Activated T-cell treated with anti-CD3 and anti-CD28 coated beads, Interleukin-2, amount 50 U/mL, for 24 hours (primary cell): ENCODE results near the gene DEDD2.

Experiments
- DNase-seq: peaks from one replicate; pipeline ENCODE4 v3.0.0-alpha.2; 2020
- H3K27ac Mint-ChIP-seq: 2 replicates; pipeline ENCODE4 v1.8.0; 2020; ENCODE audit warnings: mild to moderate bottlenecking, mixed read lengths
- H3K27me3 Mint-ChIP-seq: 2 replicates; pipeline ENCODE4 v1.8.0; 2020; ENCODE audit warnings: mixed read lengths
- H3K36me3 Mint-ChIP-seq: 2 replicates; pipeline ENCODE4 v1.8.0; 2020; ENCODE audit warnings: low read depth, mixed read lengths
- H3K4me1 Mint-ChIP-seq: 2 replicates; pipeline ENCODE4 v1.8.0; 2020; ENCODE audit warnings: low read depth, mixed read lengths
- H3K4me3 Mint-ChIP-seq: 2 replicates; pipeline ENCODE4 v1.8.0; 2020; ENCODE audit warnings: mild to moderate bottlenecking, moderate library complexity, mixed read lengths
- H3K9me3 Mint-ChIP-seq: 2 replicates; pipeline ENCODE4 v1.8.0; 2020; ENCODE audit warnings: mixed read lengths

Gene DEDD2

GRCh38 chr19:42201489-42202289, 15.8 kb downstream of the DEDD2 start:
- no peaks in the 10 kb centered on the region for H3K27me3 Mint-ChIP-seq
- peak overlapping the region; percentile 96 for H3K27ac Mint-ChIP-seq
- peaks cover 86% of the 10 kb centered on the region for H3K4me1 Mint-ChIP-seq
- H3K4me3 Mint-ChIP-seq: peak overlapping the region; percentile 62
- H3K9me3 Mint-ChIP-seq: no peaks in the 10 kb centered on the region
- peak; percentile 51 for DNase-seq
- H3K36me3 Mint-ChIP-seq: peaks cover 94% of the 10 kb centered on the region

DNA sequence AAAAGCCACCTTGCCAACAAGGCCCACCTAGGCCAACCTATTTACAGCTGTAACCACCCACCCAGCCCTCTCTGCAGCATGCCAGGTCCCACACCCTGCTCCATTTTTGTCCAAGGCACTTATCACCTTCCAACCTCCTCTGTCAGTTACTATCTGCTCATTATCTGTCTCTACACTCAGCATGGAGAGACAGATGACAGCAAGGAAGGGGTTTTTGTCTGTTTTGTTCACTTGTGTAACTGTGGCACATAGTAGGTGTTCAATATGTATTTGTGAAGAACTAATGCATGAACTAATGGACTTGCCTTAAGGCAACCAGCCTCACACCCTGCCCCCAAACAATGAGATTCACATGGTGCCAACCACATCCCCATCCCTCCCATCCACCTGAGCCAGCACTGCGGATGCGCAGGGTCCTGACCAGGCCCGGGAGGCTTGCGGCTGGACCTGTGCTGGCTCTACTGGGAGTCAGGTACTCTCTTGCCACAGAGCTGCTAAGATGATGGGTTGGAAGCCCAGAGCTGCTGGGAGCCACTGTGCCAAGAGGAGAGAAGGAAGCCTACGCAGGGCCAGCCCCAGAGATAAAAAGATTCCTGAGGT, 17.3 kb downstream of the DEDD2 start:
- peak overlapping the region; percentile 96 for H3K27ac Mint-ChIP-seq
- H3K4me3 Mint-ChIP-seq: peak overlapping the region; percentile 74
- no peaks in the 10 kb centered on the region for H3K9me3 Mint-ChIP-seq
- no peak for DNase-seq
- H3K4me1 Mint-ChIP-seq: peaks cover 88% of the 10 kb centered on the region
- no peaks in the 10 kb centered on the region for H3K27me3 Mint-ChIP-seq
- H3K36me3 Mint-ChIP-seq: peaks cover 91% of the 10 kb centered on the region

DNA sequence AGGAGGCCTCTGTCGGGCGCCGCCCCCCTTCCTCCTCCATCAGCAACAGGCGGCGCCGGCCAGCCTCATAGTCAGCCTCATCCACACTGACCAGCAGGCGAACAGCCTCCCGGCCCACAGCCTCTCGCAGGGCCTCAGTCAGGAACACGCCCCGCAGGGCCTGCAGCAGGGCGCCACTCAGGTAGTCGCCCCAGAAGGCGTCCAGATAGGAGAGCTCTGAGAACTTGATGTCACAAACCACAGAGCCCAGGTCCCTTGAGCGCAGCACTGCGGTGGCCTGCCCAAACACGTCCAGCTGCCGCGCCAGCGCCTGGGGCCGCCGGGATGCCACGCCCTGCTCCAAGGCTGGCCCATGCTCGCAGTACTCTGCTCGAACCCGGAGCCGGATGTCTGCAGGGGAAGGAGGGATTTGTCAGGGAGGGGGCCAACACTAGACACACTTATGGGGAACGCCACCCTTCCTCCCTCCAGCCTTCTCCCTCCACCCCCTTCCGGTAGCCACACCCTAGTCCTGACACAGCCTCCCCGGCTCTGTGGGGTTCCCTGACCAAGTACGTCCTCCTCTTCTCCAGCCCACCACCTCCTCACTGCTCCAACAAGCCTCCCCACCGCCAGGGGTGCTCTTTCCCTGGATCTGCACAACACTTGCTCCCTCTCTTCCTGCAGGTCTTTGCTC, 17.9 kb downstream of the DEDD2 start:
- Mint-ChIP-seq H3K27me3 (no peaks in the 10 kb centered on the region), H3K4me1 (peaks cover 82% of the 10 kb centered on the region), H3K9me3 (no peaks in the 10 kb centered on the region), H3K27ac (peak overlapping the region; percentile 96), H3K36me3 (peaks cover 85% of the 10 kb centered on the region), H3K4me3 (peak overlapping the region; percentile 74)
- peak; percentile 64 for DNase-seq

- Mint-ChIP-seq H3K4me3 (peak overlapping the region; percentile 74), H3K36me3 (peaks cover 78% of the 10 kb centered on the region), H3K4me1 (peaks cover 77% of the 10 kb centered on the region), H3K27me3 (no peaks in the 10 kb centered on the region), H3K27ac (peak overlapping the region; percentile 96), H3K9me3 (no peaks in the 10 kb centered on the region)
- peak; percentile 68 for DNase-seq
These were observed 18.6 kb downstream of the DEDD2 start for GRCh38 chr19:42198676-42199439.

- Mint-ChIP-seq H3K4me3 (no peak overlapping the region), H3K27me3 (no peaks in the 10 kb centered on the region), H3K27ac (peak overlapping the region; percentile 50), H3K9me3 (peaks cover 4% of the 10 kb centered on the region), H3K36me3 (peaks cover 69% of the 10 kb centered on the region), H3K4me1 (peaks cover 68% of the 10 kb centered on the region)
- DNase-seq: no peak
These were observed 20.1 kb downstream of the DEDD2 start for GRCh38 chr19:42197375-42197817.

- Mint-ChIP-seq H3K27me3 (no peaks in the 10 kb centered on the region), H3K27ac (no peak overlapping the region), H3K4me3 (no peak overlapping the region), H3K4me1 (peaks cover 68% of the 10 kb centered on the region), H3K9me3 (peaks cover 4% of the 10 kb centered on the region), H3K36me3 (peaks cover 58% of the 10 kb centered on the region)
- DNase-seq: no peak
These were observed 21.2 kb downstream of the DEDD2 start for GRCh38 chr19:42196011-42197001.

GRCh38 chr19:42193706-42194105, 23.8 kb downstream of the DEDD2 start:
- H3K9me3 Mint-ChIP-seq: peaks cover 4% of the 10 kb centered on the region
- peaks cover 50% of the 10 kb centered on the region for H3K4me1 Mint-ChIP-seq
- DNase-seq: no peak
- H3K36me3 Mint-ChIP-seq: peaks cover 33% of the 10 kb centered on the region
- H3K27me3 Mint-ChIP-seq: no peaks in the 10 kb centered on the region
- no peak overlapping the region for H3K4me3 Mint-ChIP-seq
- H3K27ac Mint-ChIP-seq: no peak overlapping the region

DNA sequence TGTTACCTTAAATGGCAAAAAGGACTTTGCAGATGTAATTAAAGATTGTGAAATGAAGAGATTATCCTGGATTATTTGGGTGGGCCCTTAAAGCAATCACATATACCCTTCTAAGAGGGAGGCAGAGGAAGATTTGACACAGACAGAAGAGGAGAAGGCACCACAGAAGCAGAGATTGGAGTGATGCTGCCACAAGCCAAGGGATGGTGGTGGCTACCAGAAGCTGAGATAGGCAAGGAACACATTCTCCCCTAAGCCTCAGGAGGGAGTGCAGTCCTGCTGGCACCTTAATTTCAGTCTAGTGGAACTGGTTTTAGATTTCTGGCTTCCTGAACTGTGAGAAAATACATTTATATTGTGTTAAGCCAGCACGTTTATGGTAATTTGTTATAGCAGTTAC, 24.2 kb downstream of the DEDD2 start:
- DNase-seq: no peak
- Mint-ChIP-seq H3K9me3 (peaks cover 4% of the 10 kb centered on the region), H3K27ac (no peak overlapping the region), H3K27me3 (no peaks in the 10 kb centered on the region), H3K36me3 (peaks cover 30% of the 10 kb centered on the region), H3K4me3 (no peak overlapping the region), H3K4me1 (peaks cover 47% of the 10 kb centered on the region)

DNA sequence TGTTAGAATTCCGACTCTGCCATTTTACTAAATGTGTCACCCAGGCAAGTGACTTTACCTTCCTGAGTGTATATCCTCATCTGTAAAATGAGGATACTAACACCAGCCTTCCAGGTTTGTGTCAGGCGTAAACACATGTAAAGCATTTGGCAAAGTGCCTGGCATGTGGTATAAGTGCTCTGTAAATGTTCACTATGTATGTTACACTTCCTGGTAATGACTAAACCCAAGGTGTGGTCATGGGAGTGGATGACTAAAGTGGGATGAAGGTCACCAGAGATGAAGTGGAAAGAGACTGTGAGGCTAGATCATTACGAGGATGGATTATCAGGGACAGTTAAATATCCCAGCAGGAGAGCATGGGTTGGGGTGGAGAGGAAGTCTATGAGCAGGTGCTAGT, 25.6 kb downstream of the DEDD2 start:
- Mint-ChIP-seq H3K4me1 (peaks cover 43% of the 10 kb centered on the region), H3K4me3 (no peak overlapping the region), H3K27me3 (no peaks in the 10 kb centered on the region), H3K27ac (peak overlapping the region; percentile 65), H3K9me3 (peaks cover 4% of the 10 kb centered on the region), H3K36me3 (peaks cover 16% of the 10 kb centered on the region)
- DNase-seq: no peak

- Mint-ChIP-seq H3K27me3 (no peaks in the 10 kb centered on the region), H3K36me3 (peaks cover 11% of the 10 kb centered on the region), H3K4me3 (no peak overlapping the region), H3K9me3 (peaks cover 4% of the 10 kb centered on the region), H3K27ac (peak overlapping the region; percentile 65), H3K4me1 (peaks cover 38% of the 10 kb centered on the region)
- no peak for DNase-seq
These were observed 26.1 kb downstream of the DEDD2 start for GRCh38 chr19:42191330-42191729.

GRCh38 chr19:42189133-42189532, 28.3 kb downstream of the DEDD2 start:
- peaks cover 6% of the 10 kb centered on the region for H3K36me3 Mint-ChIP-seq
- no peak for DNase-seq
- H3K27ac Mint-ChIP-seq: no peak overlapping the region
- peaks cover 4% of the 10 kb centered on the region for H3K9me3 Mint-ChIP-seq
- no peaks in the 10 kb centered on the region for H3K27me3 Mint-ChIP-seq
- peaks cover 48% of the 10 kb centered on the region for H3K4me1 Mint-ChIP-seq
- no peak overlapping the region for H3K4me3 Mint-ChIP-seq

GRCh38 chr19:42188665-42189064, 28.8 kb downstream of the DEDD2 start:
- H3K4me3 Mint-ChIP-seq: no peak overlapping the region
- peaks cover 3% of the 10 kb centered on the region for H3K36me3 Mint-ChIP-seq
- DNase-seq: no peak
- H3K27me3 Mint-ChIP-seq: no peaks in the 10 kb centered on the region
- peaks cover 4% of the 10 kb centered on the region for H3K9me3 Mint-ChIP-seq
- H3K27ac Mint-ChIP-seq: no peak overlapping the region
- peaks cover 47% of the 10 kb centered on the region for H3K4me1 Mint-ChIP-seq

DNA sequence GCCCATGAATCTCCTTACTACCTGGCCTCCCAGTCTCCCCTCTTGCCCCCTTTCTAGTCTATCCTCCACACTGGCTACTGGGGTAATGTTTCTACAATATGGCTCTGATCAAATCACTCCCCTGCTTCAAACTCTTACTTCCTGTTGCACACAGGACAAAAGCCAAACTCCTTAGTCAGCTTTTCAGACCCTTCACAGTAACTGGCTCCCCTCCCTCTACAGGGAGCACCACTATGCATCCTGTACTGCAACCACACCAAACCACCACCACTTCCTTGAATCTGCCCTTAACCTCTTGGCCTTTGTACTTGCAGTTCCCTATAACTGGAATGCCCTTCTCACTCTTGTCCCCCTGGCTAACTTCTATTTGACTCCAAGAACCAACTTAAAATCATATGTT, 32.2 kb downstream of the DEDD2 start:
- Mint-ChIP-seq H3K4me1 (peaks cover 30% of the 10 kb centered on the region), H3K36me3 (no peaks in the 10 kb centered on the region)

More for the DNA sequence above, 32.2 kb downstream of the DEDD2 start:
- Mint-ChIP-seq H3K4me3 (no peak overlapping the region), H3K27ac (peak overlapping the region; percentile 38), H3K27me3 (no peaks in the 10 kb centered on the region), H3K9me3 (no peaks in the 10 kb centered on the region)
- no peak for DNase-seq
